Breast epithelium (tissue), 4 donors: ENCODE measurements around the gene HMGXB4. TPM values are rescaled to one million over a fixed set of nuclear protein-coding genes. Genes with fewer than 3 reads are reported as not detected.
"Not testable (repeated sequence)": the region's sequence is repeated elsewhere in the genome, so short reads cannot be mapped to it uniquely, and the experiment has no call there.

ENCODE experiments used
- DNase-seq, 2 donors: peaks; one replicate each; pipeline ENCODE4 v3.0.0-alpha.2; 2019; ENCODE audit warnings: low spot score in 2 of 2
- H3K27ac ChIP-seq, 2 donors: fragments of 200-600 bp; sonication (generic) in 1 of 2; one replicate each; pipeline ENCODE4 v1.5.1; 2016 to 2019; ENCODE audit warnings: mild to moderate bottlenecking in 1 of 2
- H3K27me3 ChIP-seq, 2 donors: fragments of 200-600 bp; sonication (generic) in 1 of 2; one replicate each; pipeline versions ENCODE4 v1.5.1 to v1.6.0; 2017 to 2019; ENCODE audit warnings: control low read depth in 1 of 2, mild to moderate bottlenecking in 1 of 2
- H3K36me3 ChIP-seq: fragments of 200-600 bp; one replicate; pipeline ENCODE4 v1.5.1; 2019
- H3K4me1 ChIP-seq, 2 donors: fragments of 200-600 bp; sonication (generic); one replicate each; pipeline ENCODE4 v1.5.1; 2016 to 2019; ENCODE audit warnings: control low read depth in 1 of 2
- H3K4me3 ChIP-seq, 3 donors: fragments of 200-600 bp; sonication (generic); 1 replicate in 2 of 3; 2 replicates in 1 of 3; pipeline ENCODE4 v1.5.1; 2016 to 2019; ENCODE audit warnings: mild to moderate bottlenecking in 3 of 3, moderate library complexity in 2 of 3
- H3K9me3 ChIP-seq, 2 donors: fragments of 200-600 bp; sonication (generic) in 1 of 2; one replicate each; pipeline ENCODE4 v1.5.1; 2016 to 2019; ENCODE audit warnings: control low read depth in 1 of 2
- POLR2A ChIP-seq: fragments of 450-650 bp; IDR thresholded peaks from one replicate; pipeline ENCODE4 v1.6.1; 2016; ENCODE audit warnings: antibody characterized with exemption, mild to moderate bottlenecking, moderate library complexity
- POLR2AphosphoS5 ChIP-seq, 3 donors: sonication (generic); formaldehyde crosslinking; IDR thresholded peaks; one replicate each; pipeline ENCODE4 v1.6.1; 2017; ENCODE audit warnings: antibody characterized with exemption in 3 of 3
- intact Hi-C: fragments of 100-400 bp; cut with DNase I; formaldehyde crosslinking; loops from one replicate; pipeline ENCODE4 v1.15.1; 2023; ENCODE audit warnings: low total_unique reads
- total RNA-seq, 3 donors: library from RNA; depleted of rRNA; stranded (reverse); fragments of >200 nt; gene quantifications; one replicate each; pipeline ENCODE4 v1.1.0, GENCODE V29; 2016
- TF ChIP-seq, protein P1 (sequence below), 3 donors: fragments of 450-650 bp; IDR thresholded peaks; one replicate each; pipeline ENCODE4 v1.5.1; 2016 to 2017; ENCODE audit warnings: antibody characterized with exemption in 3 of 3, mild to moderate bottlenecking in 3 of 3, moderate library complexity in 3 of 3

HMGXB4 gene
- total RNA-seq, 3 donors from 2014 or later = 12.8 to 28.5 (median 26.2) TPM

DNA sequence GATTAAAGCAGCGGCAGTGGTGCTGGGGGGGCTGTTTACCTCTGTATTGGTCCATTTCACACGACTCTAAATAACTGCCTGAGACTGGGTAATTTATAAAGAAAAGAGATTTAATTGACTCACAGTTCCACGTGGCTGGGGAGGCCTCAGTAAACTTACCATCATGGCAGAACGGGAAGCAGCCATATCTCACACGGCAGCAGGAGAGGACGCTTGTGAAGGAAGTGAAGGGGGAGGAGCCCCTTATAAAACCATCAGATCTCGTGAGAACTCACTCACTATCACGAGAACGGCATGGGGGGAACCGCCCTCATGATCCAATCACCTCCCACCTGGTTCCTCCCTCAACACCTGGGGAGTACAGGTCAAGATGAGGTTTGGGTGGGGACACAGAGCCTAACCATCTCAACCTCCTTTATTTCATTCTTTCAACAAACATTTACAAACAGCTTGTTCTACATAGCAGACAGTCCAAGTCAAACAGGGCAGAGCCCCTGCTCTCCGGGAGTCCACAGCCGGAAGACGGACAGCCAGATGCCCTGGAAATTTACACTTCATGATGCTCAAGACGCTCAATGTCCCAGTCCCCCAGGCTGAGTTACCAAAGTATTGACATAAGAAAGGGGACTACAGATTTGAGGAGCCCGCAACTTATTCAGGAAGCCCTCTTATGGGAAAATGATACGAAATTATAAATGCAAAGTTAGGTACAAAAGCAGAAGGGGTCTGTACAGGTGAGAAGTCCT is 26.3 kb upstream of the HMGXB4 start:
- TF ChIP-seq POLR2AphosphoS5 (IDR thresholded peaks at IDR 0.05) (no peak), POLR2A (no peak)
- TF ChIP-seq, protein P1, sequence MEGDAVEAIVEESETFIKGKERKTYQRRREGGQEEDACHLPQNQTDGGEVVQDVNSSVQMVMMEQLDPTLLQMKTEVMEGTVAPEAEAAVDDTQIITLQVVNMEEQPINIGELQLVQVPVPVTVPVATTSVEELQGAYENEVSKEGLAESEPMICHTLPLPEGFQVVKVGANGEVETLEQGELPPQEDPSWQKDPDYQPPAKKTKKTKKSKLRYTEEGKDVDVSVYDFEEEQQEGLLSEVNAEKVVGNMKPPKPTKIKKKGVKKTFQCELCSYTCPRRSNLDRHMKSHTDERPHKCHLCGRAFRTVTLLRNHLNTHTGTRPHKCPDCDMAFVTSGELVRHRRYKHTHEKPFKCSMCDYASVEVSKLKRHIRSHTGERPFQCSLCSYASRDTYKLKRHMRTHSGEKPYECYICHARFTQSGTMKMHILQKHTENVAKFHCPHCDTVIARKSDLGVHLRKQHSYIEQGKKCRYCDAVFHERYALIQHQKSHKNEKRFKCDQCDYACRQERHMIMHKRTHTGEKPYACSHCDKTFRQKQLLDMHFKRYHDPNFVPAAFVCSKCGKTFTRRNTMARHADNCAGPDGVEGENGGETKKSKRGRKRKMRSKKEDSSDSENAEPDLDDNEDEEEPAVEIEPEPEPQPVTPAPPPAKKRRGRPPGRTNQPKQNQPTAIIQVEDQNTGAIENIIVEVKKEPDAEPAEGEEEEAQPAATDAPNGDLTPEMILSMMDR (IDR thresholded peaks at IDR 0.05) = no peak
- intact Hi-C loops = no loop called here
- peaks cover 0 to 18% of the 10 kb centered on the region in 2 donors for H3K27me3 ChIP-seq

DNA sequence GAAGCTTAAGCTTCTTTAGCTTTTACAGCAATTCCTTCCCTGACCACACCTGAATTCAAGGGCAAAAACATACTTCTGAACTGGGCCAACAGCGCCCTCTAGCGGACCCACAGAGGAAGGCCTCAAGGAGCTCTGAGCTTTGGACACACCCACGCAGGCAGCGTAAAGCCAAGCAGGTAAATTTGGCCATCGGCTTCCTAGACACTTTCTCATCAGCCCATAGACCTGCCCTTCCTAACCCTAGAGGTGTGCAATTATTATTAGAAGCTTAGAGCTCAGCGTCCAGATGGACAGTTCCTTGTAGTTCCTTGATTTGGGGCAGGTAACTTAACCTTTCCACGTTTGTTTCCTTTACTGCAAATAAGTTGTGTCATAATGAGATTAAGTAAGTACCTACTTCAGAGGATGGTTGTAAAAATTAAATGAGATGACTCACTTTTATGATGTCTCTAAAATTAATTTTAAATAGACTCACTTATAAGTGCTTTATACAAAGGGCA is 25.7 kb upstream of the HMGXB4 start:
- peak; percentile 20 to 81 for DNase-seq
- Histone ChIP-seq H3K27ac (no peak overlapping the region), H3K27me3 (peaks cover 0 to 18% of the 10 kb centered on the region in 2 donors), H3K4me3 (no peak overlapping the region), H3K36me3 (no peaks in the 10 kb centered on the region), H3K9me3 (no peaks in the 10 kb centered on the region), H3K4me1 (no peaks in the 10 kb centered on the region)
- intact Hi-C loops = no loop called here
- TF ChIP-seq, protein P1 (IDR thresholded peaks at IDR 0.05) = peak; percentile 41 to 81 (median 70)
- TF ChIP-seq POLR2A = no peak

More for the DNA sequence above, 26.3 kb upstream of the HMGXB4 start:
- H3K27ac ChIP-seq = no peak overlapping the region
- DNase-seq = no peak
- no peak overlapping the region for H3K4me3 ChIP-seq
- H3K4me1 ChIP-seq = no peaks in the 10 kb centered on the region
- H3K36me3 ChIP-seq = no peaks in the 10 kb centered on the region
- no peaks in the 10 kb centered on the region for H3K9me3 ChIP-seq

DNA sequence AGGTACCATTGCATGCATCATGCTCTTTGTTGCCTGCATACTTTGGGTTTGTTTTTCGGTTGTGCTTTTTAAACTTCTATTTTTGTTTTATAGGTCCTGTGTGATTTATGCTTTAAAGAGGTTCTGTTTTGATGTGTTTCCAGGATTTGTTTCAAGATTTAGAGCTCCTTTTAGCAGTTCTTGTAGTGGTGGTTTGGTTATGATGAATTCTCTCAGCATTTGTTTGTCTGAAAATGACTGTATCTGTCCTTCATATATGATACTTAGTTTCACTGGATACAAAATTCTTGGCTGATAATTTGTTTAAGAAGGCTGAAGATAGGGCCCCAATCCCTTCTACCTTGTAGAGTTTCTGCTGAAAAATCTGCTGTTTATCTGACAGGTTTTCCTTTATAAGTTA is 18.5 kb upstream of the HMGXB4 start:
- H3K9me3 ChIP-seq, H3K4me1 ChIP-seq, DNase-seq, H3K36me3 ChIP-seq, intact Hi-C loops, H3K27me3 ChIP-seq, H3K27ac ChIP-seq, H3K4me3 ChIP-seq: not testable (repeated sequence)

DNA sequence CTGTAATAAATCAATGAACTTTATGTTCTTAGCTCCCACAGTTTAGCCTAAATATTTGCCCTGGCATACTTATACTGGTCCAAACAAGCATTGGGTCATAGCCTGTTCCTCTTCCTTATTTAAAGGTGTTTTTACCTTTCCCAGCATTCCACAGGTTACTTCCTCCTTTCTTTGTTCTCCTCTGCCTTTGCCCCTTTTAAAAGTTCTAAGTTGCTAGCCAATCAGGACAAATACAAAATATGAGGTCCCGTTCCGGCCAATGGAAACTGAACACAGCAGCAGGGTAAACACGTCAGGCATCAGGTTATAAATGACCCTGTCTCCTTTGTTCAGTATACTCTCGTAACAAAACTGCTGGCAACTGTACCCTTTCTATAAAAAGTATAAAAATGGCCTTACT is 12.8 kb upstream of the HMGXB4 start:
- H3K4me1 ChIP-seq, H3K27me3 ChIP-seq, DNase-seq, H3K36me3 ChIP-seq, H3K27ac ChIP-seq, H3K9me3 ChIP-seq, H3K4me3 ChIP-seq, intact Hi-C loops: not testable (repeated sequence)

DNA sequence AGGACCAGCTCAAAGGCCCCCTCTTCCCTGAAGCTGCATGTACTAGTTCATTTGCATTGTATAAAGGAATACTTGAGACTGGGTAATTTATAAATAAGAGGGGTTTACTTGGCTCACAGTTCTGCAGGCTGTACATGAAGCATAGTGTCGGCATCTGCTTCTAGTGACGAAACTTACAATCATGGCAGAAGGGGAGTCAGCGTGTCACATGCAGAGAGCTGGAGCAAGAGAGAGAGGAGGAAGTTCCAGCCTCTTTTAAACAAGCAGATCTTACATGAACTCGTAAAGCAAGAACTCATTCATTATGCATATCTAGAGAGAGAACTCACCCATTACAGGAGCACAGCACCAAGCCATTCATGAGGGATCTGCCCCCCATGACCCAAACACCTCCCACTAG is 7.1 kb upstream of the HMGXB4 start:
- no peak overlapping the region for H3K4me3 ChIP-seq

DNA sequence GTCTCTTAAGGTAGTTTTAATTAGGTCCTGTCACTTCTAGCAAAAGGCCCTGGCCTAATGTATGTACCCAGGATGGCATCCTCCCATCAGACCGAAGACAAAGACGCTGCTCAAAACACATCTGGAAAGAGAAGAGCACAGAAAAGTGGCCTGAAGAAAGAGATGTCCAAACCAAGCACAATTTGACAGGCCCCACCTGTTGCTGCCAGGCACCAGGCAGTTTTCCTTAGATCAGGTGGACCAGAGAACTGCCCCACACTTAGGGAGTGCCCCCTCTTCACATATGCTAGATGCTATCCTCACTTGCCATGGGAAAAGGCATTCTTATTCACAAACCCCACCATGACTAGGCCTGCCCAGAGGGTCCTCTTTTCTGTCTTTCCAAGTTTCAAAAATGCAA is 3.3 kb upstream of the HMGXB4 start:
- no peak for DNase-seq
- TF ChIP-seq, protein P1 (IDR thresholded peaks at IDR 0.05) = no peak
- TF ChIP-seq POLR2AphosphoS5 (IDR thresholded peaks at IDR 0.05) (no peak), POLR2A (no peak)
- Histone ChIP-seq H3K4me1 (no peaks in the 10 kb centered on the region), H3K27me3 (no peaks in the 10 kb centered on the region), H3K9me3 (no peaks in the 10 kb centered on the region), H3K36me3 (no peaks in the 10 kb centered on the region), H3K27ac (no peak overlapping the region), H3K4me3 (no peak overlapping the region)
- intact Hi-C loops = no loop called here

More for the DNA sequence above, 7.1 kb upstream of the HMGXB4 start:
- intact Hi-C loops = no loop called here
- no peaks in the 10 kb centered on the region for H3K36me3 ChIP-seq
- no peaks in the 10 kb centered on the region for H3K27me3 ChIP-seq
- H3K27ac ChIP-seq = no peak overlapping the region
- H3K9me3 ChIP-seq = no peaks in the 10 kb centered on the region
- TF ChIP-seq POLR2AphosphoS5 (IDR thresholded peaks at IDR 0.05) = no peak
- TF ChIP-seq, protein P1 (IDR thresholded peaks at IDR 0.05) = no peak
- no peak for TF ChIP-seq POLR2A
- no peaks in the 10 kb centered on the region for H3K4me1 ChIP-seq
- no peak for DNase-seq
